Endodermal cell (in vitro differentiated cells): ENCODE data around the gene HAPLN3. TPM values are rescaled to one million over a fixed set of nuclear protein-coding genes. Genes with fewer than 3 reads are reported as not detected.
A peak's percentile ranks its signal among the peaks of the same experiment; 100 is the strongest.

ENCODE experiments used
- DNase-seq: peaks from one replicate; pipeline ENCODE4 v3.0.0-alpha.2; 2017
- H3K27ac ChIP-seq: 2 replicates; pipeline ENCODE4 v1.5.1; 2013; ENCODE audit warnings: mild to moderate bottlenecking, low read depth, low read length, moderate library complexity
- H3K27me3 ChIP-seq: 2 replicates; pipeline ENCODE4 v1.6.1; 2013; ENCODE audit warnings: mild to moderate bottlenecking, low read length, moderate library complexity; ENCODE audit not compliant: insufficient read depth, control insufficient read depth, poor library complexity, severe bottlenecking
- H3K36me3 ChIP-seq: 2 replicates; pipeline ENCODE4 v1.7.0; 2013; ENCODE audit warnings: mild to moderate bottlenecking, low read length, moderate library complexity; ENCODE audit not compliant: control insufficient read depth, insufficient read depth
- H3K4me1 ChIP-seq: one replicate; pipeline ENCODE4 v1.7.0; 2013; ENCODE audit warnings: low read length; ENCODE audit not compliant: control insufficient read depth, insufficient read depth
- H3K4me3 ChIP-seq: 2 replicates; pipeline ENCODE4 v1.5.1; 2013; ENCODE audit warnings: mild to moderate bottlenecking, low read length, moderate library complexity
- H3K9ac ChIP-seq: 2 replicates; pipeline ENCODE4 v1.6.1; 2013; ENCODE audit warnings: mild to moderate bottlenecking, low read length, moderate library complexity; ENCODE audit not compliant: poor library complexity, severe bottlenecking; ENCODE audit errors: extremely low read depth
- H3K9me3 ChIP-seq: 2 replicates; pipeline ENCODE4 v1.6.1; 2013; ENCODE audit warnings: mild to moderate bottlenecking, low read length, moderate library complexity; ENCODE audit not compliant: control insufficient read depth
- H3K27ac Mint-ChIP-seq: 2 replicates; pipeline ENCODE4 v1.8.0; 2020; ENCODE audit warnings: mixed read lengths
- H3K27me3 Mint-ChIP-seq: 2 replicates; pipeline ENCODE4 v1.8.0; 2021; ENCODE audit warnings: mild to moderate bottlenecking, mixed read lengths; ENCODE audit not compliant: insufficient read depth
- H3K36me3 Mint-ChIP-seq: 2 replicates; pipeline ENCODE4 v1.8.0; 2020; ENCODE audit warnings: low read depth, mixed read lengths
- H3K4me1 Mint-ChIP-seq: 2 replicates; pipeline ENCODE4 v1.8.0; 2020; ENCODE audit warnings: mixed read lengths
- H3K4me3 Mint-ChIP-seq: 2 replicates; pipeline ENCODE4 v1.8.0; 2020; ENCODE audit warnings: mild to moderate bottlenecking, moderate library complexity, mixed read lengths
- H3K9me3 Mint-ChIP-seq: 2 replicates; pipeline ENCODE4 v1.8.0; 2020; ENCODE audit warnings: mild to moderate bottlenecking, mixed read lengths
- CTCF ChIP-seq: fragments of 200-600 bp; sonication (generic); conservative IDR thresholded peaks from 2 replicates; pipeline ENCODE4 v1.5.0; 2021; ENCODE audit warnings: antibody characterized with exemption, mild to moderate bottlenecking
- WGBS, 2 experiments: methylation state at CpG; one replicate each; pipeline versions ENCODE4 v1.1.5 to v1.1.7; 2013; ENCODE audit warnings: missing lambda C conversion rate in 2 of 2, mixed read lengths in 1 of 2; ENCODE audit not compliant: insufficient coverage in 1 of 2, insufficient read length in 1 of 2; 5-methylcytosine and 5-hydroxymethylcytosine counted together
- total RNA-seq, 2 donors: library from RNA; stranded (reverse); fragmentation: NEBNext Ultra II Directional in 1 of 2; extraction: Animal tissue kit (Norgen Biotek cat#: 25700) in 1 of 2; gene quantifications; 2 replicates in 1 of 2; 3 replicates in 1 of 2; pipeline ENCODE4 v1.2.1, GENCODE V29; 2021

Gene HAPLN3
- total RNA-seq, 2 donors from 2014 or later, result 5.8 to 15.6 TPM

DNA sequence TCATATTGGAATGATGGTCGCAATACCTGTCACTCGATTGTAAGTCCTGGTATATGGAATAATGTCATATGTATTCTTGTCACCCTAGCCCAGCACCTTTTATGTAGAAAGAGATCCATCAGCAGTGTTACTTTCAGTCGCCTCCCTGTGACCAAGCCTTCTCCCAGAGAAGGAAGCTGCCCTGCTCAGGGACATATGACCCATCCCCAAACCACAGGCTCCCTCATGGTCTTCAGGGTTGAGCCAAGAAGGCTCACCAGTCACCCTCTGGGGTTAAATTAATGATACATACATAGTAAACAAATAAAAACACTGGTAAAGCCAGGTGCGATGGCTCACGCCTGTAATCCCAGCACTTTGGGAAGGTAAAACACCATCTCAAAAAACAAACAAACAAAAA, 22.4 kb upstream of the HAPLN3 start:
- Histone ChIP-seq H3K9me3 (no peaks in the 10 kb centered on the region), H3K27ac (no peak overlapping the region), H3K27me3 (no peaks in the 10 kb centered on the region), H3K4me3 (no peak overlapping the region), H3K36me3 (no peaks in the 10 kb centered on the region), H3K4me1 (no peaks in the 10 kb centered on the region), H3K9ac (no peak overlapping the region)
- 91 to 100% methylated on average over 2 to 5 of the region's 5 CpGs for WGBS, 2 experiments
- H3K27ac Mint-ChIP-seq, result no peak overlapping the region
- peaks cover 8% of the 10 kb centered on the region for H3K4me1 Mint-ChIP-seq
- no peak for TF ChIP-seq CTCF
- peaks cover 4% of the 10 kb centered on the region for H3K27me3 Mint-ChIP-seq
- H3K36me3 Mint-ChIP-seq, result no peaks in the 10 kb centered on the region
- no peak for DNase-seq
- no peak overlapping the region for H3K4me3 Mint-ChIP-seq
- no peaks in the 10 kb centered on the region for H3K9me3 Mint-ChIP-seq

DNA sequence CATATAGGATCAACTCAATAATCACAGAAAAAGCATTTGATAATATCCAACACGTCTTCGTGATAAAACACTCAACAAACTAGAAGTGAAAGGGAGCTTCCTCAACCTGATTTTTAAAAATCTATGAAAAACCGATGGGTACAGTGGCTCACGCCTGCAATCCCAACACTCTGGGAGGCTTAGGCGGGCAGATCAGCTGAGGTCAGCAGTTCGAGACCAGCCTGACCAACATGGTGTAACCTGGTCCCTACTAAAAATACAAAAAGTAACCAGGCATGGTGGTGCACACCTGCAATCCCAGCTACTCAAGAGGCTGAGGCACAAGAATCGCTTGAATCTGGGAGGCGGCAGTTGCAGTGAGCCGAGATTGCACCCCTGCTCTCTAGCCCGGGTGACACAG, 20.0 kb upstream of the HAPLN3 start:
- H3K9me3 Mint-ChIP-seq, result no peaks in the 10 kb centered on the region
- Histone ChIP-seq H3K9ac (no peak overlapping the region), H3K27ac (no peak overlapping the region), H3K36me3 (peaks cover 2% of the 10 kb centered on the region), H3K4me3 (no peak overlapping the region), H3K4me1 (no peaks in the 10 kb centered on the region), H3K9me3 (no peaks in the 10 kb centered on the region), H3K27me3 (no peaks in the 10 kb centered on the region)
- no peak overlapping the region for H3K27ac Mint-ChIP-seq
- H3K4me3 Mint-ChIP-seq, result no peak overlapping the region
- H3K36me3 Mint-ChIP-seq, result peaks cover 10% of the 10 kb centered on the region
- peaks cover 4% of the 10 kb centered on the region for H3K27me3 Mint-ChIP-seq
- no peak for DNase-seq
- 95 to 97% methylated on average over 5 to 8 of the region's 10 CpGs for WGBS, 2 experiments
- peaks cover 20% of the 10 kb centered on the region for H3K4me1 Mint-ChIP-seq
- no peak for TF ChIP-seq CTCF

GRCh38 chr15:88913850-88914169, 18.5 kb upstream of the HAPLN3 start:
- Histone ChIP-seq H3K9ac (no peak overlapping the region), H3K9me3 (no peaks in the 10 kb centered on the region), H3K36me3 (peaks cover 17% of the 10 kb centered on the region), H3K27me3 (no peaks in the 10 kb centered on the region), H3K4me1 (no peaks in the 10 kb centered on the region), H3K27ac (peak overlapping the region; percentile 47), H3K4me3 (peak overlapping the region; percentile 92)
- 82 to 100% methylated on average over 1 to 4 of the region's 4 CpGs for WGBS, 2 experiments
- Mint-ChIP-seq H3K36me3 (peaks cover 25% of the 10 kb centered on the region), H3K27ac (peak overlapping the region; percentile 92), H3K4me1 (peaks cover 24% of the 10 kb centered on the region), H3K9me3 (no peaks in the 10 kb centered on the region), H3K27me3 (peaks cover 4% of the 10 kb centered on the region), H3K4me3 (peak overlapping the region; percentile 76)
- no peak for DNase-seq
- no peak for TF ChIP-seq CTCF
